ENCODE results near the gene PANK4. TPM values are rescaled to one million over a fixed set of nuclear protein-coding genes. Genes with fewer than 3 reads are reported as not detected.

PANK4 gene
- total RNA-seq, 1 donor from 2014 or later, result 50.8 TPM

GRCh38 chr1:2544875-2545640 lies 18.7 kb upstream of the PANK4 start:
- Mint-ChIP-seq H3K27me3 (ENCODE audit: low read depth) (peaks cover 1% of the 10 kb centered on the region), H3K9me3 (no peaks in the 10 kb centered on the region), H3K4me1 (peaks cover 26% of the 10 kb centered on the region), H3K4me3 (no peak overlapping the region), H3K36me3 (no peaks in the 10 kb centered on the region), H3K27ac (peak overlapping the region; percentile 25)
- no peak for DNase-seq (ENCODE audit: low spot score in 2 of 2, unreplicated experiment in 2 of 2)
- TF ChIP-seq, protein P1, sequence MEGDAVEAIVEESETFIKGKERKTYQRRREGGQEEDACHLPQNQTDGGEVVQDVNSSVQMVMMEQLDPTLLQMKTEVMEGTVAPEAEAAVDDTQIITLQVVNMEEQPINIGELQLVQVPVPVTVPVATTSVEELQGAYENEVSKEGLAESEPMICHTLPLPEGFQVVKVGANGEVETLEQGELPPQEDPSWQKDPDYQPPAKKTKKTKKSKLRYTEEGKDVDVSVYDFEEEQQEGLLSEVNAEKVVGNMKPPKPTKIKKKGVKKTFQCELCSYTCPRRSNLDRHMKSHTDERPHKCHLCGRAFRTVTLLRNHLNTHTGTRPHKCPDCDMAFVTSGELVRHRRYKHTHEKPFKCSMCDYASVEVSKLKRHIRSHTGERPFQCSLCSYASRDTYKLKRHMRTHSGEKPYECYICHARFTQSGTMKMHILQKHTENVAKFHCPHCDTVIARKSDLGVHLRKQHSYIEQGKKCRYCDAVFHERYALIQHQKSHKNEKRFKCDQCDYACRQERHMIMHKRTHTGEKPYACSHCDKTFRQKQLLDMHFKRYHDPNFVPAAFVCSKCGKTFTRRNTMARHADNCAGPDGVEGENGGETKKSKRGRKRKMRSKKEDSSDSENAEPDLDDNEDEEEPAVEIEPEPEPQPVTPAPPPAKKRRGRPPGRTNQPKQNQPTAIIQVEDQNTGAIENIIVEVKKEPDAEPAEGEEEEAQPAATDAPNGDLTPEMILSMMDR (IDR thresholded peaks at IDR 0.05; ENCODE audit: unreplicated experiment), result no peak

GRCh38 chr1:2544093-2544874 lies 17.9 kb upstream of the PANK4 start:
- H3K36me3 Mint-ChIP-seq, result no peaks in the 10 kb centered on the region
- H3K4me3 Mint-ChIP-seq, result no peak overlapping the region
- peaks cover 1% of the 10 kb centered on the region for H3K27me3 Mint-ChIP-seq (ENCODE audit: low read depth)
- H3K27ac Mint-ChIP-seq, result peak overlapping the region; percentile 25
- H3K9me3 Mint-ChIP-seq, result no peaks in the 10 kb centered on the region
- TF ChIP-seq, protein P1 (IDR thresholded peaks at IDR 0.05; ENCODE audit: unreplicated experiment), result no peak
- peaks cover 26% of the 10 kb centered on the region for H3K4me1 Mint-ChIP-seq
- no peak for DNase-seq (ENCODE audit: low spot score in 2 of 2, unreplicated experiment in 2 of 2)

GRCh38 chr1:2543543-2544092 lies 17.2 kb upstream of the PANK4 start:
- Mint-ChIP-seq H3K4me3 (no peak overlapping the region), H3K4me1 (peaks cover 26% of the 10 kb centered on the region), H3K27me3 (ENCODE audit: low read depth) (peaks cover 4% of the 10 kb centered on the region), H3K36me3 (no peaks in the 10 kb centered on the region), H3K9me3 (no peaks in the 10 kb centered on the region), H3K27ac (no peak overlapping the region)
- TF ChIP-seq, protein P1 (IDR thresholded peaks at IDR 0.05; ENCODE audit: unreplicated experiment), result no peak
- no peak for DNase-seq (ENCODE audit: low spot score in 2 of 2, unreplicated experiment in 2 of 2)

DNA sequence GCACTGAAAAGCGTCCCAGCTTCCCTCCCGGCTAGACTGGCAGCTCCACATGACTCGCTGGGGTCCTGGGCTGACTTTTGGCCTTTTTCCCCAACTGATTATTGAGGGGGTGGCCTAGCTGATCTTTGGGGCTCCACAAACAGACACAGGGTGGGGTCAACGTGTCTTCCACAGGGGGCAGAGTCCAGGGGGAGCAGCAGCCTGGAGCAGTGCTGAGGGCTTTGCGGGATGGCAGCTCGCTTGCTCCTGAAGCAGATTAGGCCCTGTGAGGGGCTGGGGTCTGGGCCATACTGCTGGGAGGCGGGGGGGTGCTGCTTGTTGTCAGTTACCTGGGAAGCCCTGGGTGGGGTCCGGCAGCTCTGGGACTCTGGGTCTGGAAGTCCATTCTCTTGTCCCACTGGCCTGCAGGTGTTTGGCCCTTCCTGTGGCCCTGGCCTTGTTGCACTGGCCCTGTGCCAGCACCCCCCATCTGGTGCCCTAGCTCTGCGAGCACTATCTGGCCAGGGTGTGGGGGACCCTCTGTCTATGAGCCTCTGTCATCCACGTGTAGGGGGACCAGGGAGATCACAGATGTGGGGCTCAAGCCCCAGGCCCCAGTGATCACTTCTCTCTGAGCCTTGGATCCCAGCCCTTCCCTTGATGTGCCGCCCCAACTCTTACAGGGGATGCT lies 16.0 kb upstream of the PANK4 start:
- TF ChIP-seq, protein P1 (IDR thresholded peaks at IDR 0.05; ENCODE audit: unreplicated experiment), result no peak

GRCh38 chr1:2541619-2542245 lies 15.3 kb upstream of the PANK4 start:
- H3K36me3 Mint-ChIP-seq, result no peaks in the 10 kb centered on the region
- H3K4me1 Mint-ChIP-seq, result peaks cover 22% of the 10 kb centered on the region
- H3K9me3 Mint-ChIP-seq, result no peaks in the 10 kb centered on the region
- H3K4me3 Mint-ChIP-seq, result no peak overlapping the region
- H3K27ac Mint-ChIP-seq, result no peak overlapping the region
- DNase-seq (ENCODE audit: low spot score in 2 of 2, unreplicated experiment in 2 of 2), result peak in 1 of 2 experiments; percentile 60
- TF ChIP-seq, protein P1 (IDR thresholded peaks at IDR 0.05; ENCODE audit: unreplicated experiment), result no peak
- peaks cover 10% of the 10 kb centered on the region for H3K27me3 Mint-ChIP-seq (ENCODE audit: low read depth)

More for the DNA sequence above, 16.0 kb upstream of the PANK4 start:
- no peak for DNase-seq (ENCODE audit: low spot score in 2 of 2, unreplicated experiment in 2 of 2)
- no peaks in the 10 kb centered on the region for H3K9me3 Mint-ChIP-seq
- peaks cover 24% of the 10 kb centered on the region for H3K4me1 Mint-ChIP-seq
- peaks cover 4% of the 10 kb centered on the region for H3K27me3 Mint-ChIP-seq (ENCODE audit: low read depth)
- no peak overlapping the region for H3K27ac Mint-ChIP-seq
- H3K36me3 Mint-ChIP-seq, result no peaks in the 10 kb centered on the region
- H3K4me3 Mint-ChIP-seq, result no peak overlapping the region

Measured in mesothelial cell of epicardium (in vitro differentiated cells).